Stimulated activated CD8-positive, alpha-beta memory T cell treated with anti-CD3 and anti-CD28 coated beads, Interleukin-4, amount 100 ng/mL, for 4 hours (primary cell): ENCODE results near the gene ZFAND2A.
"Not testable (repeated sequence)": the region's sequence is repeated elsewhere in the genome, so short reads cannot be mapped to it uniquely, and the experiment has no call there.

Experiments used
- DNase-seq, 2 donors: peaks; one replicate each; pipeline ENCODE4 v3.0.0-alpha.2; 2020; ENCODE audit warnings: low read depth in 2 of 2, low spot score in 1 of 2

The ZFAND2A gene

DNA sequence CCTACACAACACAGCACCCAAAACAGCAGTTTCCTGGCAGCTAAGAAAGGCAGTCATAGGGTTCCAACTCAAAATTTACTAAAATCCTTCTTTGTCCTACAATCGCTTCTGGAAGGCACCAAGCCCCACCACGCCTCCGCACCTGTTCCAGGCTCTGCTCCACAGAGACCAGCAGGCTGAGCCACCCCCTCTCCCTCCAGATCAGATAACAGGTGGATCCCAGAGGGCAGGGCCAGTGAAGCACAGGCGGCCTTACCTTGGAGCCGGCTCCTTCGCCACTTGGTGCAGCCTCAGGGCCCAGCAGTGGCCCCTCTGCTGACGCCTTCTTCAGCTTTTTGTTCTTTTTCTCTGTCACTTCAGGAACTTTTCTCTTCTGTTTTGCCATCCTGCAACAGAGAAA lies 33.0 kb downstream of the ZFAND2A start:
- DNase-seq: no peak

DNA sequence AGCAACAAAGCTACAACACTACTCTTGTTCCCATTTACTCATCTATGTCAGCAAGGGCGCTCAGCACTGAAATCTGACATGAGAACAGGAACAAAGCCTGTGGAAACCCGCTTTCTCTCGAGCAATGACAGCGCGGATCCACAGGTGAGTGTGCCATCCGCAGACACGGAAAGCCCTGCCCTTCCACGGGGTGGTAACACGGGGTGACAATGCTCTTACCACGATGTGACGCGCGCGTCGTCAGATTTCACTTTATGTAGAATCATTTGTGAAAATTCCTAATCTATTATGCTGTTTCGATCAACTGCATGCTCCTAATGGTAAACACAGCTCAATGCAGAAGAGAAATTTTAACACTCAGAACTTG lies 34.4 kb downstream of the ZFAND2A start:
- no peak for DNase-seq

DNA sequence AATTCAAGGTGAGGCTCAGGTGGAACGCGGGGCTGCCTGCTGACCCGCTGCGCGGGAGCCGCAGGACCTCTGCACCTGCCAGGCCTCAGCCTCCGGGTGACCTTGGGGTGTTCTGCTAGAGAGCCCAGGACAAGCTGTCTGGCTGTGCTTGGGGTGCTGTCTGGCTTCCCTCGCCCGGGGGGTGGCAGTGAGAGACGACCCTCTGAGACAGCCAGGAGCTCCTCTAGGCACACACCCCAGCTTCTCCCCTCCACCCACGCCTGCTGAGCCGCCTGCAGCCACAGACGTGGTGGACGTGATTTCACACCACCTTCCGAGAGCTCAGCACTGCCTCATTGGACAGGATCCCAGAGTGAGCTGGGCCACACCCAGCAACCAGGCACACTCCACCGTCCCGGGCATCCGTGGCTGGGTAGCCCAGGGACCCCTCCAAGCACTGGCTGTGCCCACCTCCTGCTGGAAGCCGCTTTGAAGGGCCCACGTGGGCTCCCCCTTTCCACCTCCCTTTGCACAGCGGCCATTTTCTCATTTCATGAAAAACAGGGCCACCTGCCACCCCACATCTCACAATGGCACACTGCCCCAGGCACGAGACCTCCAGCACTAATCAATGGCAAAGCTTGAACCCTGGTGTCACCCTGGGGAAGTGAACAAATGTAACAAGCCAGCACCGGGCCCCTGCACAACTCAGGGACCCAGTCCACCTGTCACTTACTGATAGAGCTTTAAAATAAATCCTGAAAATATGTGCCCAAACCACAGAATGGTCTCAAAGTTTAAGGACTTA lies 35.0 kb downstream of the ZFAND2A start:
- DNase-seq: no peak

DNA sequence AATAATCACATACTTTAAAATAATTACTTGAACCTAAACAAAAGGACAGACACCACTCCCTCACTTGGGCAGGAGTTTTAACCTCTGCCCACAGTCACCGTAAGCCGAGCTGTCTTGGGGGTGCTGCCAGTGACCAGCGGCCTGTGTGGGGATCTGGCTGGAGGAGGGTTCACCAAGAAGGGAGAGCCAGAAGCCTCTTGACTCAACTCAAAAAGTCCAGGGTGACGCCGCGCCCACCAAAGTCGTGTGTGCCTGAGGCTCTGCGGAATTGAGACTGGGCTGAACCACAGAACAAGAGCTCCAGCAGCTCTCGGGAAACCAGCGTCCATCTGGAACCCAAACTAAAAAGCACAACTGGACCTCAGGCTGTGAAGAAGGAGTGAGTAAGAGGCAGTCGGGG lies 35.8 kb downstream of the ZFAND2A start:
- DNase-seq: no peak

DNA sequence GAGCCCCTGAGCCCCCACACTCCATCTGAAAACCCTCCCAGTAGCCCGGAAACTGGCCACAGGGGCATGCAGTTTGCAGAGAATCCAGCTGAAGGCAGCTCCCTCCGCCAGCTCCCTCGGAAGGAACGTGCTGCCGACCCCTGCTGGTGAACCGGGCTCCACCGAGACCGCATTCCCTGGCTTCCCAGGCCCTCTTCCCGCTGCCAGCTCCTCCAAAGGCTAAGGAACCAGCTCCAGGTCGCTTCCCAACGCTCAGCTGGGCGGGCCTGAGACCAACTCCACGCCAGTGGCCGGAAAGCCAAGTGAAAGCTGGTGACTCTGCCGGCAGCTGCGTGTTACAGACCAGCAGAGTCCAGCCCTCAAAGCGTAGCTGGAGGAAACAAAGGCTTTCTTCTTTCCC lies 36.3 kb downstream of the ZFAND2A start:
- no peak for DNase-seq

DNA sequence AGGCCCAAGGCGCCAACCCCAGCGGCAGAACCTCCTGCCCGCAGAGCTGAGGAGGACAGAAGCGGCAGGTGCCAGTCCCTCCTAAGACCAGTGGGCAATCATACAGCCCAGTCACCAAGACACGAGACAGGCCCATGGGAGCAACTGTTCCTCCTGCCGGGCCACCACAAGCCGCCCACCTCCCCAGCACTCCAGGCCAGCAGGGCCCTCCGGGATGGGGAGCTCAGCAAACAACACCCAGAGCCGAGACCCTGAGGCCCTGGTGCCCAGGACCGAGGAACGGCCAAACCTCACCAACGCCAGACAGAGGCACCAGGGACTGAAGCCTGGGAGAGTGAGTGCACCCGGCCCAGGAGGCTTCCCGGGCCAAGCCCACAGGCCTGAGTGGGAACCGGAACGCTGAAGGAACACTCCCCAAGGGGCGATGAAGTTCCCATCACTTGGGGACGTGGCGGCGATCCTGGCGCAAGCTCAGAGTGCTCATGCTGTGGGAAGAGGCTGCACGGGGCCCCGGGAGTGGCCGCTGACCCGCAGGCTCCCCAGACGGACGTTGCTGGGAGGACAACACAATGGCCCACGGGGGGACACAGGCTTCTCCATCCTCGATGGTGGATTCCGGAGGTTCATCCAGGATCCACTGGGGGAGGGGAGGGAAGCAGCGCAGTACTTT lies 37.0 kb downstream of the ZFAND2A start:
- DNase-seq: no peak

DNA sequence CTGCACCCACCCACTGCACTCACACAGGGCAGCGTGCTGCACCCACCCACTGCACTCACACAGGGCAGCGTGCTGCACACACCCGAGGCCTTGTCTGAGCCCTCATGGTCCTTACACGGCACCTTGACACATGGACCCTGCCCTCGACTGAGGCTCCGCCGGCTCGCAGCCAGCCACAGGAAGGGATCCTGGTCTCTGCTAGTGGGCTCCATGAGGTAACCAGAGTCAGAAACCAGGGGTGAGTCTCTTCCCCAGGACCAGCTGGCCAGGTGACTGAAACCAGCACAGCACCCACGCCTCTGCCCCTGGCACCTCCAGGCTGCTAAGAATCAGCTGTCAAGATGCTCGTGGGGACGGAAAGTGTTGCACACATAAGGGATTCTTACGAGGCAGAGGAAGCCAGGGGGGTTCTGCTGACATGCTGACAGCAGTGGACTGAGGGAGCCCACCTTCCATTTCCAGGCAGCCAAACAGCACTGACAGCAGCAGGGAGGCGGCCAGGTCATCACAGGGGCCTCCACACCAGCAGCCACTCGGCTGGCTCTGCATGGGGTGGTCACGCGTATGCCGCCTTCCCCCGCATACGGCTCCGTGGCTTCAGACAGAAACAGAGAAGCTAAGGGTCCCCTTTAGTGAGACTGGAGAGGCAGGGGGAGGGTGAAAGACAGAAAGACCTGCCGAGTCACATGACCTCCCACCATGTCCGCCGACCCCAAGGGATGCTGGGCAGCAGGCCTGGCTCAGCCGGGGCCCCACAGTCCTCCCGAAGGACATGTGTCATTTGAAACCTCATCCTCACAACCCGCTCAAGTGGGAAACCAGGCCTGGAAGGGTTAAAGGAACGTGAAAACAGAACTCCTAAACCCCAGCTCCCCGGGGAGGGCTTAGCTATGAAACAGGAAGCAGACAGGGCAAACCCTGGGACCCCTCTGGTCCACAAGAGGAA lies 37.8 kb downstream of the ZFAND2A start:
- no peak for DNase-seq

DNA sequence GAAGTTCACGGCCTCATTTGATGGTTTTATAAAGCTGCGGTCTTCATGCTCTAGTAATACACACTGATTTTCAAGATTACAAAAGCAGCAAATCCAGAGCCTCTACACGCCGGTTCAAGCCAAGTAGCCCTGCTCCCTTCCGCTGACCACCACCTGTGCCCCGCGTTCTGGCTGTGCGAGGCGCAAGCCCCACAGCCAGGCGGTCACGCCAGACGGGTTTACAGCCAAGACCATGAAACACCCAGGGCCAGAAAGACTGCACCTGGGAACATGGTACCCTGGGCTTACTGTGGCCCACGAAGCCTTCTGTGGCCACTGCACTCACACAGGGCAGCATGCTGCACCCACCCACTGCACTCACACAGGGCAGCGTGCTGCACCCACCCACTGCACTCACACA lies 38.5 kb downstream of the ZFAND2A start:
- no peak for DNase-seq

DNA sequence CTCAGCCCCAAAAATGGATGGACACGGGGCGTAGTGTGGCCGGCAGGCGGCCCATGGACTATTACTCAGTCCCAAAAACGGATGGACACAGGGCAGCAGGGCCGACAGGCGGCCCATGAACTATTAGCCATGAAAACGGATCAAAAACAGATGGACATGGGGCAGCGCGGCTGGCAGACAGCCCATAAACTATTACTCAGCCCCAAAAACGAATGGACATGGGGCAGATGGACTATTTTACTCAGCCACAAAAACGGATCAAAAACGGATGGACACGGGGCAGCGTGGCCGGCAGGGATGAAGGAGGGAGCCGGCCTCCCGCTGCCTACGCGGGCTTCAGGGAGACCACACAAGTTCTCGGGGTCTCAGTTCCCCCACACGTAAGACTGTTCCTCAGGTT lies 39.2 kb downstream of the ZFAND2A start:
- no peak for DNase-seq

DNA sequence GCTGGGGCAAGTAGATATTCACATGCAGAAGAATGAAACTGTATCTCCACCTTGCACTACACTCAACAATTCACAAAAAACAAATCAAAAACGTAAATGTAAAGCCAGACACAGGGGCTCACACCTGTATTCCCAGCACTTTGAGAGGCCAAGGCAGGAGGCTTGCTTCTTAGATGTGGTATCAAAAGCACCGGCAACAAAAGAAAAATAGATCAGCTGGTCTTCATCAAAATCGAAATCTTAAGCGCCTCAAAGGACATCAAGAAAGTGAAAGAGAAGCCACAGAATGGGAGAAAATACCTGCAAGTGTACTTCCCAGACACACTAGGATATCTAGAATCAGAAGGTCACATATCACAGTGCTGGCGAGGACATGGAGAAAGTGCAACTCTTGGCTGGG lies 40.8 kb downstream of the ZFAND2A start:
- DNase-seq: no peak

DNA sequence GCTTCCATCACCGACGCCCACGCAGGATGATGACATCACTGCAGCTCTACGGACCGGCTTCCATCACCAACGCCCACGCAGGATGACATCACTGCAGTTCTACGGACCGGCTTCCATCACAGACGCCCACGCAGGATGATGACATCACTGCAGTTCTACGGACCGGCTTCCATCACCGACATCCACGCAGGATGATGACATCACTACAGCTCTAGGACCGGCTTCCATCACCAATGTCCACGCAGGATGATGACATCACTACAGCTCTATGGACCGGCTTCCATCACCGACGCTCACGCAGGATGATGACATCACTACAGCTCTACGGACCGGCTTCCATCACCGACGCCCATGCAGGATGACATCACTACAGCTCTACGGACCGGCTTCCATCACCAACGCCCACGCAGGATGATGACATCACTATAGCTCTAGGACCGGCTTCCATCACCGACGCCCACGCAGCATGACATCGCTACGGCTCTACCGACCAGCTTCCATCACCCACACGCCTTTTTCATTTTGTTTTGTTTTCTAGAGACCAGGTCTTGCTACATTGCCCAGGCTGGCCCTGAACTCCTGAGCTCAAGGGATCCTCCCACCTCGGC lies 42.6 kb downstream of the ZFAND2A start:
- no peak for DNase-seq

DNA sequence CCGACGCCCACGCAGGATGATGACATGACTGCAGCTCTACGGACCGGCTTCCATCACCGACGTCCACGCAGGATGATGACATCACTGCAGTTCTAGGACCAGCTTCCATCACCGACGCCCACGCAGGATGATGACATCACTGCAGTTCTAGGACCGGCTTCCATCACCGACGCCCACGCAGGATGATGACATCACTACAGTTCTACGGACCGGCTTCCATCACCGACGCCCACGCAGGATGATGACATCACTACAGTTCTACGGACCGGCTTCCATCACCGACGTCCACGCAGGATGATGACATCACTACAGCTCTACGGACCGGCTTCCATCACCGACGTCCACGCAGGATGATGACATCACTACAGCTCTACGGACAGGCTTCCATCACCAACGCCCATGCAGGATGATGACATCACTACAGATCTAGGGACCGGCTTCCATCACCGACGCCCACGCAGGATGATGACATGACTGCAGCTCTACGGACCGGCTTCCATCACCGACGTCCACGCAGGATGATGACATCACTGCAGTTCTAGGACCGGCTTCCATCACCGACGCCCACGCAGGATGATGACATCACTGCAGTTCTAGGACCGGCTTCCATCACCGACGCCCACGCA lies 43.5 kb downstream of the ZFAND2A start:
- DNase-seq: not testable (repeated sequence)

DNA sequence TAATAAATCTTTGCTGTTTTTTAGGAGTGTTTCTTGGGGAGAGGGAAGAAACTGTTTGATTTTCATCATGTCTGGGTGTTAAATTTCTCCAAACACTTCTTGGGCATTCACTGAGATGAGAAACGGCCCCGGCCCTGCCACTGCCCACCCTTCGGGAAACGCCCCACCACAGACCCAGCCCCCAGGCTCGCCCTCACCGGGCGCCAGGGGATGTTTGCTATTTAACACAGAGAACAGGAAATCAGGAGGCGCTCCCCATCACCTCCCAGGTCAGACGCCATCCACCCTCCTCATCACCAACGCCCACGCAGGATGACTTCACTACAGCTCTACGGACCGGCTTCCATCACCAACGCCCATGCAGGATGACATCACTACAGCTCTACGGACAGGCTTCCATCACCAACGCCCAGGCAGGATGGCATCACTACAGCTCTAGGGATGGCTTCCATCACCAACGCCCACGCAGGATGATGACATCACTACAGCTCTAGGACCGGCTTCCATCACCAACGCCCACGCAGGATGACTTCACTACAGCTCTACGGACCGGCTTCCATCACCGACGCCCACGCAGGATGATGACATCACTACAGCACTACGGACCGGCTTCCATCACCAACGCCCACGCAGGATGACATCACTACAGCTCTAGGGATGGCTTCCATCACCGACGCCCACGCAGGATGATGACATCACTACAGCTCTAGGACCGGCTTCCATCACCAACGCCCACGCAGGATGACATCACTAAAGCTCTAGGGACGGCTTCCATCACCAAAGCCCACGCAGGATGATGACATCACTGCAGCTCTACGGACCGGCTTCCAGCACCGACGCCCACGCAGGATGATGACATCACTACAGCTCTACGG lies 44.6 kb downstream of the ZFAND2A start:
- DNase-seq: not testable (repeated sequence)

DNA sequence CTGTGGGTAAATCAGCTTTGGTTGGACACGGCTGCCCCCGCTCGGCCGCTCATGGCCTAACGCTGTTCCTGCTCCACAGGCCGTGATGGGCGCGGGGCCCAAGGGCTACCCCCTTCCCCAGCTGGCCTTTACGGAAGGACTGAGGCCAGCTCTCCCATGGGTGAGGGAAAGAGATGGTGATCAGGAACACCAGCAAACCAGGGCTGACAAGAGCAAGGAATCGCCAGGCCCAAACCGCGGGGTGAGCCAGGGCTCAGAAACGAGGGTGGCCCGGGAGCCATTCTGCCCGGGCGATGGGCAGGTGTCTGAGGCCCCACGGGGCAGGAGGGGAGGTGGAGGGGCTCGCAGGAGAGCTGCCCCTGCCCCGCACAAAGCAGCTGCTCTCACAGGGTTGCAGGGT lies 45.5 kb downstream of the ZFAND2A start:
- no peak for DNase-seq

DNA sequence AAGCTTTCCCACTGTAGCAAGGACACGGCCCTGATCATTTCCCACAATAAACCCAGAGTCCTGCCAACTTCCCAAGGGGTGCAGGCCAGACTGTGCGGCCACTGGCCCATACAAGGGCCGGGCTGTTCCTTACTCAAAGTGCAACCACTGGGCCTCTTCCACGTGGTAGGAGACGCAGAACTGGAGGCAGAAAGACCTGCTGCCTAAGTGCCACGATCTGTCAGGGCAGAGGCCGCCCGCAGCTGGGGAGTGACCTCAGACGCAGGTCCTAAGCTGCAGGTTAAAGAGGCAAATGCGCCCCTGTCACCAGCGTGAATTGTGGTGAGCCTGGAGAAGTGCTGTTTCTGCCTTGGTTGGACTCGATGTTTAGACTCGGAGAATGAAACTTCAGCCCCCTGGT lies 45.9 kb downstream of the ZFAND2A start:
- no peak for DNase-seq

DNA sequence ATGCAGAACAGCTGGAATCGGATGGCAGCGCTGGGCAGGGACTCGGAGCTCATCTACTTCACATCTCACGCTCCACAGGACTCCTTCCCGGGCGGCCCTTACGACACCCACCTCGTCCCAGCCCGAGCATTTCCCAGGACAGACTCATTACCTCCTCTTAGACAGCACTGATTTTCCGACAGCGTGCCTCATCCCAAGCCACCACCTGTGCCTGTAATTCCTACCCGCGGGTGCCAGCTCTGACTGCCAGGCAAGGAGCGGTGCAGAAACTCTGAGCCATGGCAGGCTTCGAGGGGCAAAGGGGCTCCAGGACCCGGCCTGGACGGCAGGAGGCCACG lies 46.5 kb downstream of the ZFAND2A start:
- no peak for DNase-seq

DNA sequence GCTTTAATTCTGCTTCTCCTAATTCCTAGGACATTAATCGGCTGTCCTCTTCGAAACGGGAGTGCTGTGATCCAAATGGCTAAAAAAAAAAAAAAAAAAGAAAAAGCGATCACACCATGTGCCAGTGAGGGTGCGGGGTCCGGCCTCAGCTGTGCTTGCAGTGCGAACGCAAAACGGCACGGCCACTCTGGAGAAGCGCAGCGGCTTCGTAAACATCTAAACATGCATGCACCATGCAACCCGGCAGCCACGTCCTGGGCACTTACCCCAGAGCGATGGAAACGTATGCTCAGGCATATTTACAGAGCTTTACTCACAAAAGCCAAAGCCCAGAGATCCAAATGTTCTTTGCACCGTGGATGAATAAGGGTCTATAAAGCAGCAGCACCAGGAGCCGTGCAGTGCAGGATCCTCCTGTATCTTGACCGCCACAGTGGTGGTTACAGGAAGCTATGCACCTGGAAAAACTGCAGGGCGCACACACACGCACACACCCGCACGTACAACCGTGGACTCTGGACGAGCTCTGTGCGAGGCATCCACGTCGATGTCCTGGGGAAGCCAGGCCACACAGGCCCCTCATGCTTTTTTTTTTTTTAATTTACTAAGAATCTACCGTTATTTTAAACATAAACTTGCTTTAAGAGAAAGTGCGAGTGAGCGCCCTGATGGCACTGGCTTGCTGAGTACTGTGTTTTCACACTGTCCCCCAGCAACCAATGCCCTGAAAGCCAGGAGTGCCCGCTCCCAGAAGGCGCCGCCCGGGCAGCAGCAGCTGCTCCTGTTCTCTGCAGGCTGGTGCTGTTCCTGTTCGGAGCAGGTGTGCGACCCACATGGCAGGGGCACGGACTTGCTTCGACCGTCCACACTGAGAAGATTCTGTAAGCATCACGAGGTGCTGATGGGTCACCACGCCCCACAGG lies 47.1 kb downstream of the ZFAND2A start:
- DNase-seq: no peak

DNA sequence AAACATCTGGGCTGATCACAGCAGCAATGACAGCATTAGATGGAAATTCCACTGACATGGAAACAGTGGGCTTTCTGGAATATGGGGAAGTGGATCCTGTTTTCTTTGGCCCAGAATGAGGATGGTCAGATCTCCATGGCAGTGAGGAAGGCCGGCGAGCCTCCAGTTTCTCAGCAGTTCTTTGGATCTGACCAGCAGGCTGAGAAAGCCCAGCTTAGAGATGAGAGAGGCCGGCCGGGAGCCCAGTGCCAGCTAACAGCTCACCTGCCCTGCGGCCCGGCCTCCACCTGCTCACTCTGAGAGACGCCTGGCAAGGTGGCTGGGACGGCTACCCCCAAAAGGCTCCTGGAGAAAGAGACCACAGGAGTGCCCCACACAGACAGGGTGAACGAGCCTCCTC lies 47.9 kb downstream of the ZFAND2A start:
- no peak for DNase-seq

DNA sequence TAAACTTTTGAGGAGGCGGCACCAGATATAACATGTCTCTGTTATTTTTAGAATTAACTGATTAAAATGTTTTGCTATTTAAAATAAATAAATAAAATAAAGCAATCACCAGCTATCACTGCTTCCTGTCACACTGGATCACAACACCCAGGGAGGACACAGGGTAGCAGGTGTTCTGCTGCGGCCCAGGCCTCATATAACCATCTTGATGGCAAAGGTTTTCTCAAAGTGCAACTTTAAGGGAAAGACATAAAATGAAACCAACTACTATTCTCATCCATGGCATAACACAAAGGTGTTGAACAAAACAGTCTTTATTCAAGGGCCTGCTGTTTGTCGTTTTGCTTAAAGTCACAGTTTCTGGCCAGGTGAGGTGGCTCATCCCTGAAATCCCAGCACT lies 48.8 kb downstream of the ZFAND2A start:
- DNase-seq: no peak
